GM18507 (cell line): Measurements from ENCODE around the gene ATP5PD.

Source experiments
- DNase-seq: peaks from one replicate; pipeline ENCODE4 v3.0.0; 2011; ENCODE audit warnings: low read depth; ENCODE audit not compliant: insufficient read length; ENCODE audit errors: extremely low spot score
- FAIRE-seq: peaks from 2 replicates; lab custom pipeline; 2011; peaks lifted over from hg19 to GRCh38; lab: Jason Lieb, UNC

ATP5PD gene

GRCh38 chr17:75004371-75004770, 42.4 kb downstream of the ATP5PD start:
- FAIRE-seq = no peak
- DNase-seq = no peak

- no peak for FAIRE-seq
- no peak for DNase-seq
Observed at GRCh38 chr17:75003957-75004355, 42.8 kb downstream of the ATP5PD start.

- DNase-seq = no peak
- no peak for FAIRE-seq
Observed at GRCh38 chr17:75003070-75003956, 43.5 kb downstream of the ATP5PD start.

GRCh38 chr17:75001915-75002843, 44.6 kb downstream of the ATP5PD start:
- DNase-seq (no peak), FAIRE-seq (no peak)

- FAIRE-seq = no peak
- no peak for DNase-seq
Observed at GRCh38 chr17:74999523-74999922, 47.2 kb downstream of the ATP5PD start.

GRCh38 chr17:74998783-74999182, 48.0 kb downstream of the ATP5PD start:
- DNase-seq = no peak
- FAIRE-seq = no peak

- no peak for FAIRE-seq
- DNase-seq = no peak
Observed at GRCh38 chr17:74995847-74996246, 50.9 kb downstream of the ATP5PD start.

GRCh38 chr17:74994440-74994839, 52.3 kb downstream of the ATP5PD start:
- FAIRE-seq = no peak

GRCh38 chr17:74992223-74992622, 54.5 kb downstream of the ATP5PD start:
- no peak for FAIRE-seq
- no peak for DNase-seq

More at GRCh38 chr17:74994440-74994839, 52.3 kb downstream of the ATP5PD start:
- DNase-seq = no peak

GRCh38 chr17:74990581-74991105, 56.1 kb downstream of the ATP5PD start:
- no peak for FAIRE-seq
- DNase-seq = no peak
